Measurements from ENCODE around the gene ZNRF3.

The ZNRF3 gene

GRCh38 chr22:29093501-29094300 is 210.3 kb downstream of the ZNRF3 start:
- Histone ChIP-seq H3K9ac (ENCODE audit: low read depth in 1 of 2, low read length in 2 of 2) (no peak overlapping the region), H3K4me3 (ENCODE audit: low read depth in 1 of 2, low read length in 2 of 2) (no peak overlapping the region), H3K27ac (ENCODE audit: low read depth, low read length) (no peak overlapping the region), H3K4me1 (ENCODE audit: control insufficient read depth in 1 of 2, insufficient read depth in 2 of 2, low read length in 2 of 2) (peaks cover 3 to 22% of the 10 kb centered on the region in 2 donors), H3K9me3 (ENCODE audit: control insufficient read depth in 1 of 2, low read length in 2 of 2) (no peaks in the 10 kb centered on the region), H3K27me3 (ENCODE audit: control insufficient read depth in 1 of 2, insufficient read depth in 2 of 2, low read length in 2 of 2) (no peaks in the 10 kb centered on the region), H3K36me3 (ENCODE audit: control insufficient read depth in 1 of 2, insufficient read depth in 2 of 2, low read length in 2 of 2) (peaks cover 0 to 8% of the 10 kb centered on the region in 2 donors)

DNA sequence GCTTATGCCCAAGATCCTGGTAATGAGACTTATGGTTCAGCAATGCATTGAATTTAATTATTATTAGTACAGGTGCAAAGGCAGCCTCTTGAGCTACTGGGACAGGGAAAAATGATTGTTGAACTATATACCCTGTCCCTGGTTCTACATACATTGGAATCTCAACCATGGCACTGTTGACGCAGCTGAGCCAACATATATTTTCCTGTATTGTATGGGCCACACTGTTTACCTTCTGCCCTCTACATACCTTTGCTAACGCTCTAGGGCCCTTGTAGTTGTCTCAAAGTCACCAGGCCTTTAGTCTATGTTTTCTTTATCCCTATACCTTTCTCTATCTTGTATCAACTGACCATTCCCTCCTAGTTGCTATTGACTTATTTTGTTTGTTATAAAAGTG is 212.1 kb downstream of the ZNRF3 start:
- H3K9ac ChIP-seq (ENCODE audit: low read depth in 1 of 2, low read length in 2 of 2): no peak overlapping the region
- no peaks in the 10 kb centered on the region for H3K9me3 ChIP-seq (ENCODE audit: control insufficient read depth in 1 of 2, low read length in 2 of 2)
- H3K4me1 ChIP-seq (ENCODE audit: control insufficient read depth in 1 of 2, insufficient read depth in 2 of 2, low read length in 2 of 2): peaks cover 3 to 16% of the 10 kb centered on the region in 2 donors
- no peak overlapping the region for H3K27ac ChIP-seq (ENCODE audit: low read depth, low read length)
- H3K36me3 ChIP-seq (ENCODE audit: control insufficient read depth in 1 of 2, insufficient read depth in 2 of 2, low read length in 2 of 2): peaks cover 2 to 12% of the 10 kb centered on the region in 2 donors
- H3K4me3 ChIP-seq (ENCODE audit: low read depth in 1 of 2, low read length in 2 of 2): no peak overlapping the region
- H3K27me3 ChIP-seq (ENCODE audit: control insufficient read depth in 1 of 2, insufficient read depth in 2 of 2, low read length in 2 of 2): no peaks in the 10 kb centered on the region

DNA sequence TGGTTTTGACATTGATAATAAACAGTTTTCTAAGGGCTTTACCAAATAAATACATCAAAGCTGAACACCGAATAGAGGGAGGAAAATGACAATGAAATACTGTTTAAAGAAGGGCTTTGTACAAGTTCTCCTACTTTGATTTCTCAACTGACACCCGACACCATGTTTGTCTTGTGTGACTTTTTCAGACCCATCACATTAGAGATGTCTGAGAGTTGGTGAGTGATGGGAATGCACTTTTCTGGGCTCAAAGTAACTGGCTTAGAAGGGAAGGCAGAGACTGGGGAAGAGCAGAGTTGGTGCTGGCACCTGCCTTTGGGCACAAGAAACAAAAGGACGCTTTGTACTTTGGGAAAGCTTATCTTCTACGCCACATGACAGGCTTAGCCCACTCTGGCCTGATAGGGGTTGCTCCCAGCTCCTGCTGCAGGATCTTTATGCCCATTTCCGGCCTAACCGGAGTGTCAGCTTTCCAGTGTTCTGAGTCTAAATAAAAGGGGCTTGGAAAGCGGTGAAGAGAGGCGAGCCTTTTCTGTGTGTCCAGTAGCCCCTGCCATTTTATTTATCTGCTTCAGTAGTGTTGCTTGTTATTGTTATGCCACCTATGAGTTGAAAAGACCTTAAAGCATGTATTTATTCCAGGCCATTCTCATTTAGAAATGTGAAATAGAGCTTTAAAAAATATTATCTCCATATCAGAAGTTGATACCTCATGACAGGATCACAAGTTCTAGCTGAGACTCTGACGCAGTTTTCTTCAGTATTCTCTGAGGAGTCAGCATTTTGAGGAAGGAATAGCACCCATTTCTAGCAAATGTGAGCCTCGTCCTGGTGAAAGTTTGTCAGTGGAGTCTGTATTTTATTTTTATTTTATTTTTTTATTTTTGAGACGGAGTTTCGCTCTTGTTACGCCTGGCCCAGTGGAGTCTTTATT is 213.6 kb downstream of the ZNRF3 start:
- peaks cover 2 to 12% of the 10 kb centered on the region in 2 donors for H3K36me3 ChIP-seq (ENCODE audit: control insufficient read depth in 1 of 2, insufficient read depth in 2 of 2, low read length in 2 of 2)
- H3K9me3 ChIP-seq (ENCODE audit: control insufficient read depth in 1 of 2, low read length in 2 of 2): no peaks in the 10 kb centered on the region
- H3K27me3 ChIP-seq (ENCODE audit: control insufficient read depth in 1 of 2, insufficient read depth in 2 of 2, low read length in 2 of 2): no peaks in the 10 kb centered on the region
- no peak overlapping the region for H3K4me3 ChIP-seq (ENCODE audit: low read depth in 1 of 2, low read length in 2 of 2)
- H3K27ac ChIP-seq (ENCODE audit: low read depth, low read length): no peak overlapping the region
- no peak overlapping the region for H3K9ac ChIP-seq (ENCODE audit: low read depth in 1 of 2, low read length in 2 of 2)
- H3K4me1 ChIP-seq (ENCODE audit: control insufficient read depth in 1 of 2, insufficient read depth in 2 of 2, low read length in 2 of 2): peaks cover 3 to 11% of the 10 kb centered on the region in 2 donors

- no peaks in the 10 kb centered on the region for H3K9me3 ChIP-seq (ENCODE audit: control insufficient read depth in 1 of 2, low read length in 2 of 2)
- H3K36me3 ChIP-seq (ENCODE audit: control insufficient read depth in 1 of 2, insufficient read depth in 2 of 2, low read length in 2 of 2): peaks cover 2 to 12% of the 10 kb centered on the region in 2 donors
- no peak overlapping the region for H3K4me3 ChIP-seq (ENCODE audit: low read depth in 1 of 2, low read length in 2 of 2)
- no peak overlapping the region for H3K9ac ChIP-seq (ENCODE audit: low read depth in 1 of 2, low read length in 2 of 2)
- H3K27me3 ChIP-seq (ENCODE audit: control insufficient read depth in 1 of 2, insufficient read depth in 2 of 2, low read length in 2 of 2): no peaks in the 10 kb centered on the region
- H3K4me1 ChIP-seq (ENCODE audit: control insufficient read depth in 1 of 2, insufficient read depth in 2 of 2, low read length in 2 of 2): peaks cover 0 to 9% of the 10 kb centered on the region in 2 donors
- no peak overlapping the region for H3K27ac ChIP-seq (ENCODE audit: low read depth, low read length)
Observed at GRCh38 chr22:29098296-29098695, 214.9 kb downstream of the ZNRF3 start.

- H3K9me3 ChIP-seq (ENCODE audit: control insufficient read depth in 1 of 2, low read length in 2 of 2): no peaks in the 10 kb centered on the region
- H3K4me1 ChIP-seq (ENCODE audit: control insufficient read depth in 1 of 2, insufficient read depth in 2 of 2, low read length in 2 of 2): no peaks in the 10 kb centered on the region
- no peak overlapping the region for H3K4me3 ChIP-seq (ENCODE audit: low read depth in 1 of 2, low read length in 2 of 2)
- H3K9ac ChIP-seq (ENCODE audit: low read depth in 1 of 2, low read length in 2 of 2): no peak overlapping the region
- H3K27me3 ChIP-seq (ENCODE audit: control insufficient read depth in 1 of 2, insufficient read depth in 2 of 2, low read length in 2 of 2): no peaks in the 10 kb centered on the region
- no peak overlapping the region for H3K27ac ChIP-seq (ENCODE audit: low read depth, low read length)
- peaks cover 2 to 5% of the 10 kb centered on the region in 2 donors for H3K36me3 ChIP-seq (ENCODE audit: control insufficient read depth in 1 of 2, insufficient read depth in 2 of 2, low read length in 2 of 2)
Observed at GRCh38 chr22:29102300-29102699, 218.9 kb downstream of the ZNRF3 start.

DNA sequence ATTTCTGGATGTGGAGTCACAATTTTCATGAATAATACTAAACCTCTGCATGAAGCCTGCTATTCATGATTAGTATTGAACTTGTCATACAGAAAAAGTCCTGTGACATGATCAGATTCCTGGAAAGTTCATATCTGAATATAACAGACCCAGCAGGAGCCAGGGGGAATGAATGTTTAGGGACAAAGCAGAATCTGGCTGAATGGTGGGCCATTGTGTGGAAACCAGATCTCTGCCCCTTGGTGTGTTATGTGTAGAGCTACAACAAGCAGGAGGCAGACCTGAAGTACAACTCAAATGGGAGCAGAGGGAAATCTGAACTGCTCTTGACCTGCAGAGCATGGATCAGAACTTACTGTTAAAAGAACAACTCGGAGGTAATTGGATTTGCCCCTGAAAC is 219.7 kb downstream of the ZNRF3 start:
- Histone ChIP-seq H3K27ac (ENCODE audit: low read depth, low read length) (no peak overlapping the region), H3K9me3 (ENCODE audit: control insufficient read depth in 1 of 2, low read length in 2 of 2) (no peaks in the 10 kb centered on the region), H3K9ac (ENCODE audit: low read depth in 1 of 2, low read length in 2 of 2) (no peak overlapping the region), H3K4me1 (ENCODE audit: control insufficient read depth in 1 of 2, insufficient read depth in 2 of 2, low read length in 2 of 2) (no peaks in the 10 kb centered on the region), H3K27me3 (ENCODE audit: control insufficient read depth in 1 of 2, insufficient read depth in 2 of 2, low read length in 2 of 2) (no peaks in the 10 kb centered on the region), H3K36me3 (ENCODE audit: control insufficient read depth in 1 of 2, insufficient read depth in 2 of 2, low read length in 2 of 2) (peaks cover 2 to 5% of the 10 kb centered on the region in 2 donors), H3K4me3 (ENCODE audit: low read depth in 1 of 2, low read length in 2 of 2) (no peak overlapping the region)

DNA sequence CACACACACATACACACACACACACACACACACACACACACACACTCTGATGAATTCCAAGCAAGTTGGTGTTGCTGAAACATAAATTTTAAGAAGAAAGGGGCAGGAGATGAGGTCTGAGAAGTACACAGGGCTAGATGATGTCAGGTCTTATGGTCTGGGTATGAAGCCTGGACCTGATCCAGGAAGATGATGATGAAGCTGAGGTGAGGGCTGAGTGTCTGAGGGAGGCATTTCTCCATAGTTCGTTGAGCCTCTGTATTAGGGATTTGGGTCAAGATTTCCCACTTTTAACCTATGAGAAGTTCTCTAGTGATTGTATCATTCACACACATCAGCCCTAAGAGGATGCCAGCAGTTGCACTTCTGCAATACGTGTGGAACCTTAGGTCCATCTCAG is 222.1 kb downstream of the ZNRF3 start:
- H3K4me3 ChIP-seq (ENCODE audit: low read depth in 1 of 2, low read length in 2 of 2): no peak overlapping the region
- H3K36me3 ChIP-seq (ENCODE audit: control insufficient read depth in 1 of 2, insufficient read depth in 2 of 2, low read length in 2 of 2): no peaks in the 10 kb centered on the region

DNA sequence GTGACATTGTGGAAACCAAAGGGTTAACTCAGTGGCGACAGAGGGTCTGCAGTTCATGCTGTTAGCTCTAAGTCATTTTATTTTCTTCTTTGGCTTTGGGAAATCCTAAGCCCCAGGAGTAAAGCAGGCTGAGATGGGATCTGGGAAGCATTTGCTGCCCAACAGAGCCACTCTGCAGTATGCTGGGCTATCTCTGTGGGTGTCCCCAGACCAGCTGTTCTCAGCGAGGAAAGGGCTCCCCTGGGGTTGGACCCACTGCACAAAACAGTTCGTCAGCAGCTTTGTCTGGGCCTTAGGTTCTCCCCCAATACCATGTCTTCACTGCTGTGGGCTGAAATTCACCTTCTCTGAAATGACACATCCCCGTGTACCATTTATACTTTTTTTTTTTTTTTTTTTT is 223.5 kb downstream of the ZNRF3 start:
- Histone ChIP-seq H3K36me3 (ENCODE audit: control insufficient read depth in 1 of 2, insufficient read depth in 2 of 2, low read length in 2 of 2) (no peaks in the 10 kb centered on the region), H3K4me3 (ENCODE audit: low read depth in 1 of 2, low read length in 2 of 2) (no peak overlapping the region), H3K9ac (ENCODE audit: low read depth in 1 of 2, low read length in 2 of 2) (no peak overlapping the region), H3K27ac (ENCODE audit: low read depth, low read length) (no peak overlapping the region), H3K9me3 (ENCODE audit: control insufficient read depth in 1 of 2, low read length in 2 of 2) (no peaks in the 10 kb centered on the region), H3K4me1 (ENCODE audit: control insufficient read depth in 1 of 2, insufficient read depth in 2 of 2, low read length in 2 of 2) (peaks cover 0 to 10% of the 10 kb centered on the region in 2 donors), H3K27me3 (ENCODE audit: control insufficient read depth in 1 of 2, insufficient read depth in 2 of 2, low read length in 2 of 2) (no peaks in the 10 kb centered on the region)

More for the DNA sequence above, 222.1 kb downstream of the ZNRF3 start:
- Histone ChIP-seq H3K9me3 (ENCODE audit: control insufficient read depth in 1 of 2, low read length in 2 of 2) (no peaks in the 10 kb centered on the region), H3K9ac (ENCODE audit: low read depth in 1 of 2, low read length in 2 of 2) (no peak overlapping the region), H3K27me3 (ENCODE audit: control insufficient read depth in 1 of 2, insufficient read depth in 2 of 2, low read length in 2 of 2) (no peaks in the 10 kb centered on the region), H3K27ac (ENCODE audit: low read depth, low read length) (no peak overlapping the region), H3K4me1 (ENCODE audit: control insufficient read depth in 1 of 2, insufficient read depth in 2 of 2, low read length in 2 of 2) (peaks cover 0 to 10% of the 10 kb centered on the region in 2 donors)

All from duodenal mucosa (tissue), 2 donors.